OCI-LY1 (cell line): ENCODE data around the gene BEAN1.

Experiments
- CTCF ChIP-seq: fragments of 200-600 bp; sonication (generic), shearing (Covaris generic); IDR thresholded peaks from 2 replicates; pipeline ENCODE4 v1.5.1; 2017; ENCODE audit warnings: mild to moderate bottlenecking, antibody characterized with exemption, low read length, moderate library complexity, mixed read lengths
- EZH2 ChIP-seq: fragments of 200-600 bp; sonication (generic), shearing (Covaris generic); IDR thresholded peaks from 2 replicates; pipeline ENCODE4 v1.8.0; 2017; ENCODE audit warnings: borderline replicate concordance, mixed run types, mild to moderate bottlenecking, antibody characterized with exemption, low read length, moderate library complexity, mixed read lengths

- TF ChIP-seq CTCF (no peak), EZH2 (no peak)
These were observed 97.6 kb downstream of the BEAN1 start for GRCh38 chr16:66524601-66525164.
